NT2/D1 (cell line): ENCODE data around the gene ADD2.

Experiments
- YY1 ChIP-seq: IDR thresholded peaks from 2 replicates; pipeline ENCODE4 v1.6.1; 2011; ENCODE audit not compliant: insufficient read length, insufficient read depth
- ZNF274 ChIP-seq: IDR thresholded peaks from 2 replicates; pipeline ENCODE4 v1.6.1; 2011; ENCODE audit warnings: mild to moderate bottlenecking, low read depth, low read length

DNA sequence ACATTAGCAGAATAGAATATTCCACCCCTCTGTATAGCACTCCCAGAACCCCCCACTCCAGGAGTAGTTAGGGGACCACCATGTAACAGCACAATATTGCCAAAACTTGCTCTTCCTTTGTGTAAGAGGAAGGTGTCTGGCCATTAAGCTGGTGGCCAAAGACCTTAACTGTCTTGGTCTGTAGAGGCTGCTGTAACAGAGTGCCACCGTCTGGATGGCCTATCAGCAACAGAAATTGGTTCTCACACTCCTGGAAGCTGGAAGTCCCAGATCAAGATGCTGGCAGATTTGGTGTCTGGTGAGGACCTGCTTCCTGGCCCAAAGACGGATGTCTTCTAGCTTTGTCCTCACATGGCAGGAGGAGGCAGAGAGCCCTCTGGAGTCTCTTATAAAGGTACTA lies 152.8 kb downstream of the ADD2 start:
- TF ChIP-seq YY1 = no peak
- TF ChIP-seq ZNF274 = no peak
